NCI-H187 (cell line): ENCODE results near the gene GPR32.
A peak's percentile ranks its signal among the peaks of the same experiment; 100 is the strongest.
"Not testable (repeated sequence)": the region's sequence is repeated elsewhere in the genome, so short reads cannot be mapped to it uniquely, and the experiment has no call there.

ENCODE experiments used
- DNase-seq, 2 experiments: peaks; one replicate each; lab custom pipeline; 2025; lab: John Stamatoyannopoulos, UW

Gene GPR32, protein sequence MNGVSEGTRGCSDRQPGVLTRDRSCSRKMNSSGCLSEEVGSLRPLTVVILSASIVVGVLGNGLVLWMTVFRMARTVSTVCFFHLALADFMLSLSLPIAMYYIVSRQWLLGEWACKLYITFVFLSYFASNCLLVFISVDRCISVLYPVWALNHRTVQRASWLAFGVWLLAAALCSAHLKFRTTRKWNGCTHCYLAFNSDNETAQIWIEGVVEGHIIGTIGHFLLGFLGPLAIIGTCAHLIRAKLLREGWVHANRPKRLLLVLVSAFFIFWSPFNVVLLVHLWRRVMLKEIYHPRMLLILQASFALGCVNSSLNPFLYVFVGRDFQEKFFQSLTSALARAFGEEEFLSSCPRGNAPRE

DNA sequence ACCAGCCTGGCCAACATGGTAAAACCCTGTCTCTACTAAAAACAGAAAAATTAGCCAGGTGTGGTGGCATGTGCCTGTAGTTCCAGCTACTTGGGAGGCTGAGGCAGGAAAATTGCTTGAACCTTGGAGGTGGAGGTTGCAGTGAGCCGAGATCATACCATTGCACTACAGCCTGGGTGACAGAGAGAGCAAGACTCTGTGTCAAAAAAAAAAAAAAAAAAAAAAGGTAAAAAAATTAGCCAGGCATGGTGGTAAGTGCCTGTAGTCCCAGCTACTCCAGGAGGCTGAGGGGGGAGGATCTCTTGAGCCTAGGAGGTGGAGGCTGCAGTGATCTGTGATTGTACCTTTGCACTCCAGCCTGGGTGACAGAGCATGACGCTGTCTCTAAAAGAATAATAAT lies at the start of gene GPR32:
GPR32 (plus strand) TSS at position 301 of the 400 bp plus-strand sequence. CDS start 137 bp downstream, outside the sequence.
- not testable (repeated sequence) for DNase-seq

DNA sequence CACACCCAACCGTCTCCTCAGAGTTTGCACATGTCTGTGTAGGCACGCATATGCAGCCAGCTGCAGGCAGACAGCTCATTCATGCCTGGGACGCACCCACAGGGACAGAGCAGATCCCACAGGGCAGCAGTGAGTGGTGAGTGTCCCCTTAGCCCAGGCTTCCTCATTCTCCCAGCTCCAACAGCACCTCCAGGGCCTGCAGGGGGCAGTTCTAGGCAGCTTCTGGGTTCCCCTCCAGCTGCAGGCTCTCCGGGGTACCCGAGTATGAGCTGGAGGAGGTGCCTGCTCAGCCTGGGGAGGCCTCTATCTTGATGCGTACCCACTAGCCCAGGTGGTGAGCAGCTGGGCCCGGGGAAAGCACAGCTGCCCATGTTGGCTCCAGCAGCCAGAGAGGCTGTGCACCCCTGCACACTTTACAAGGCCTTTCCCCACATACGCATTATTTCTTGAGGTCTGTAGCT lies 49.3 kb upstream of the GPR32 start:
- DNase-seq, result no peak

DNA sequence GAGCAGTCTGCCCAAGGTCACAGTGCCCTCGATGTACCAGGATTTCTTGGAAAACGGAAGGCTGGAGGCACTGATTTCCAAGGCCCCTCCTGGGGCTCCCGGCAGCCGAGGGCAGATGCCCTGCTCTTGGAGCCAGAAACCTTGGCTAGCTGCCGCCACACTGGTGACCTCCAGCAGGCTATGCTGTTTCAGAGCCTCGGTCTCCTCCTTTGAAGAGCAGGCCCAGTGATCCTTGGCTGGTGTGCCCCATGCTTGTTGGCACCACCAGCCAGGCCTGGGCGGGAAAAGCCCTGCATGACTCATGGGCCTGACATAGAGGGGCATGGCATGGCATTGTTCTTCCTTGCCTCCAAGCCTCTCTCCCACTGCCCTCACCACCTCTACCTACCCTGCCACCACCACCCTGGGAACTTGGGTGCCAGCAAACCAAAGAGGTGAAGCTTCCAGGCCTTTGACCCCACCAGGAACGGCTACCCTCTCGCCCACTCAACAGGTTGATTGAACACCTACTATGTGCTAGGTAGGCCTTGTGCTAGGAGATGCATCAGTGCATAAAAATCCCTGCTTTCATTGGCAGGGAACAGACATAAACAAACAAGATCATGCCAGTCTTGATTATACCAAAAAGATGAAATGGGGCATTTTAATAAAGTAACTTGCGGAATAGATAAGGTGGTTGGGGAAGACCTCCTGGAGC lies 48.7 kb upstream of the GPR32 start:
- DNase-seq, result no peak

DNA sequence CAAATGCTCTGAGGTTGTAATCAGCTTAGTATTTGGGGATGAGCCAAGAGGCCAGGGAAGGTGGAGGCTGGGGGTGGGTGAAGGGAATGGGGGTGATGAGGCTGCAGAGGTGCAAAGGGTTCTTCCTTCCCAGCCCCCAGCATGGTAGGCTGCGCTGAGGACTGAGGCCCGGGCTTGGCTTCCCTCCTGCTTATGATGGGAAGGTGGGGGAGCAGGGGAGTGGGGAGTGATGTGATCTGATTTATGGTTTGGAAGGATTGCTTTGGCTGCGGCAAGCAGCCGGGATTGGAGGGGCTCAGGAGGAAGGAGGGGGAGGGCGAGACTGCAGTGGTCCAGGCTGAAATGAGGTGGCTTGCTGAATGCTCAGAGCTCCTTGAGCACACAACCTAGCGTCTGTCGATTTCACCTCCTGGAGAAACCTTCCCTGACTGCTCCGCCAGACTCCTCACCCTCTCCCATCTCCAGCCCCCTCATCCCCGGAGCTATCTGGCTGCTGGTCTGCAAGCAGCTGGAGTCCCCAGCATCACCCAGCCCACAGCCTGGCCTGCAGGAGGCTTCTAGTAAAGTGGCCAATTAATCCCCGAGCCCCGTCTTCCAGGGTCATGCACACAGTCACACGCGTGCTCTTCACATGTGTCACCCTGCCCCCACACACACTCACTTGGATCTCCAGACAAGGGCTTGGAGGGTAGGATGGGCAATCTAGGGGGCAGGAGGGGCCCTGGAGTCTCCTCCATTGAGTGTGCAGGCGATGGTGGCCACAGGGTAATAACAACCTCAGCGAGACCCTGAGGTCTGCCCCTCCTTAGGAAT lies 47.9 kb upstream of the GPR32 start:
- DNase-seq, result no peak

DNA sequence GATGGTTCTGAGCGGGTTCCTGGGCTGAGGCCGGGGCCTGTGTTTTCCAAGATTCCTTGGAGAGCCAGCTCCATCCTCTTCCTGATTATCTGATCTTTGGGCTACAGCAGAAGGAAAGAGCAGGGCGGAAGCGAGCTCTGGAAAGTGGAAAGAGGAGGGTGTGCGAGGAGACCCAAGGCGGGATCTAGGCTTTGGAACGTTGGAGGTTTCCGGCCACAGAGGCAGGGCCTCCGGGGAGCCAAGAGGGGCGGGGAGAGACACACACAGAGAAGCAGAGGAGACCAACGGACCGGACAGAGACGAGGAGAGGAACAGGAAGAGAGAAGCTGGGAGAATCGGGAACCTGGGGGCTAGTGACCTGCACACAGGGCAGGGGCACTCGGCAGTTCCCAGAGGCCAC lies 47.2 kb upstream of the GPR32 start, which contains the start of gene CLEC11A:
CLEC11A (plus strand) TSS at position 296 of the 400 bp plus-strand sequence. CDS start 162 bp downstream, outside the sequence.
- no peak for DNase-seq

DNA sequence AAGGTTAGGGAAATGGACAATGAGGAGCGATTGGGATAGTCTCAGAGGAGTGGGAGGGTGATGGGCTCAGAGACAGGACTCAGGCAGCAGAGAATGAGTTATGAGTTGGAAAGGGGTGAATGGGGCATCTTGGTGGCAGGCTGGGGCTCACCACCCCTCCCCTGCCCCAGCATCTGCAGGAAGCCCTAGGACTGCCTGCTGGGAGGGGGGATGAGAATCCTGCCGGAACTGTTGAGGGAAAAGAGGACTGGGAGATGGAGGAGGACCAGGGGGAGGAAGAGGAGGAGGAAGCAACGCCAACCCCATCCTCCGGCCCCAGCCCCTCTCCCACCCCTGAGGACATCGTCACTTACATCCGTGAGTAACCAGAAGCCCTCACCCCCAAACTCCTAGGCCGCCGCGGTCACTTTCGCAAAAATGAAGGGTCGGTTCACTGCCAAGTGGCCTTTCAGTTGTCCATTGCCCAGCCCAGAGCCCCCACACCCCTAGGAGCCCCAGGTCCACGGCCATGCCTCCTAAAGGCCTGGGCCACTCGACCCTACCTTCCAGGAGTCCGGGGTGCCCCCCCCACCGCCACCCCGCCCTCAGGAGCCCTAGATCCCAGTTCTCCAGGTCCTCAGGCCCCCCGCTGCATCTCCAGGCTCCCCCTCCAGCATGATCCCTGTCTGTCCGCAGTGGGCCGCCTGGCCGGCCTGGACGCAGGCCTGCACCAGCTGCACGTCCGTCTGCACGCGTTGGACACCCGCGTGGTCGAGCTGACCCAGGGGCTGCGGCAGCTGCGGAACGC lies 46.3 kb upstream of the GPR32 start:
- DNase-seq, result no peak

DNA sequence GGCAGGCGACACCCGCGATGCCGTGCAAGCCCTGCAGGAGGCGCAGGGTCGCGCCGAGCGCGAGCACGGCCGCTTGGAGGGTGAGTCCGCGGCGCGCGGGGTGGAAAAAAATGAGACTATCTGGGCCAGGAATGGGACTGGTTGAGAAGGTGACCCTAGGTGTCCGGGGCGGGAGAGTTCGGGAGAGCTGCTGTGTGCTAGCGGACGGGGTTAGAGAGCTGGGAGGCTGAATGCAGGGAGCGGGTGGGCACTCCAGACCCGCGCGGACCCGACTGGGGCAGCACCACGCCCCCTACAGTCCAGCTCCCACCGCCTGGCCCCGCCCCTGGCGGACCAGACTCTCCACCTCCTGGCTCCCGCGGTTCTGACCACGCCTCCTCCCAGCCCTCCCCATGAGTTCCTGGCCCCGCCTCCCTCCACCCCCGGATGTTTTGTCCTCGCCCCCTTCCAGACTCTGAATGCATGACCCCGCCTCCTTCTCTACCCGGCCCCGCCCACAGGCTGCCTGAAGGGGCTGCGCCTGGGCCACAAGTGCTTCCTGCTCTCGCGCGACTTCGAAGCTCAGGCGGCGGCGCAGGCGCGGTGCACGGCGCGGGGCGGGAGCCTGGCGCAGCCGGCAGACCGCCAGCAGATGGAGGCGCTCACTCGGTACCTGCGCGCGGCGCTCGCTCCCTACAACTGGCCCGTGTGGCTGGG lies 45.6 kb upstream of the GPR32 start:
- DNase-seq, result peak; percentile 80 to 93

DNA sequence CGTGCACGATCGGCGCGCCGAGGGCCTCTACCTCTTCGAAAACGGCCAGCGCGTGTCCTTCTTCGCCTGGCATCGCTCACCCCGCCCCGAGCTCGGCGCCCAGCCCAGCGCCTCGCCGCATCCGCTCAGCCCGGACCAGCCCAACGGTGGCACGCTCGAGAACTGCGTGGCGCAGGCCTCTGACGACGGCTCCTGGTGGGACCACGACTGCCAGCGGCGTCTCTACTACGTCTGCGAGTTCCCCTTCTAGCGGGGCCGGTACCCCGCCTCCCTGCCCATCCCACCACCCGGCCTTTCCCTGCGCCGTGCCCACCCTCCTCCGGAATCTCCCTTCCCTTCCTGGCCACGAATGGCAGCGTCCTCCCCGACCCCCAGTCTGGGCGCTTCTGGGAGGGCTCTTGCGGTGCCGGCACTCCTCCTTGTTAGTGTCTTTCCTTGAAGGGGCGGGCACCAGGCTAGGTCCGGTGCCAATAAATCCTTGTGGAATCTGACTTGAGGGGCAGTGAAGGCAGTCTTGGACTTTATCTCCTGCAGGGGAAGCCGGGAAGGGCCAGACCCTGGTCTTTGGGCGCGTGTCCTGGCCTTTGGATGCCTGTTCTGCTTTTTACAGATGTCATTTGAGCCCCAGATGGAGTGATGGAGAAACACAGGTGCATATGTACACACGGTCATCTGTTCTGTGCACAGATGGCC lies 44.9 kb upstream of the GPR32 start:
- no peak for DNase-seq

DNA sequence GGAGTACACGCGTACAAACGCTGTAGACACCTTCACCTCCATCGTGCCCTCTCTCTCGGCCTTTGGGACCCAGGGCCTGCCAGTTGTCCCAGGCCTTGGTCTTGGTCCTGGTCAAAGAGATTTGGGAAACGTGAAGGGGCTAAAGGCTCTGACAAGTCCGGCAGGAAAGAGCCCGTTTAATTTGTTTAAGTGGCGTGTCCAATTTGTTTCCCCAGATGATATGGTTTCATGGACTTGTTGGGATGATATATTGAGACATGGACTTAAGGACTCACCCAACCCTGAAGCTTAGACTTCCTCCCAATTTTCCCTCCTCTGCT lies 44.4 kb upstream of the GPR32 start:
- no peak for DNase-seq

DNA sequence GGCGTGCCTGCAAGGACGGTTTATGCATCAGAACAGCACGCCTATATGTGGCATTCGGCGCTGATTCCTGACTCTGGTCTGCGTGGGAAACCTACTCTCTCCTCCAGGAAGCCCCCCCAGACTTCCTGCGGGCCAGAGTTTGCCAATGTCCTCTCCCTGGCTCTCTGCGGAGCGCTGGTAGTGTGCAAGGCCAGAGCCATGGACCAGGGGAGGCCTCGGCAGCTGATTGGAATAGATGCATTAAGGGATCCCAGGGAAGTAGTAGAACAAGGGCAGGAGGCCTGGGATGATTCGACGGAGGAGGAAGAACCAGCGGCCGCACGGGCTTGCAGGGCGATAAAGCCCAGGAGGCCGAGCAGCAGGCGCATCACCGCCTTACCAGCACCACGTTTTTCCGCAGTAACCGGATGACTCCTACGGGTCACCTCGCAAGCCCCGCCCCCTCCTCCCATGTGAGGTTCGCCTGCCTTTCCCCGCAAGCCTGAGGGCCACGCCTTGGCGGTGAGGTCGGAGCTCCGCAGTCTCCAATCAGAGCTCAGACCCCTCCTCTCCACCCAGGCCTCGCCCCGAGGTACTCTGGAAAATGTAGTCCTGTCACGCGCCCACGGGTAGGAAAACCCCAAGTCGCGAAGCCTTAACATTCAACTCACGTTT lies 42.1 kb upstream of the GPR32 start:
- no peak for DNase-seq

DNA sequence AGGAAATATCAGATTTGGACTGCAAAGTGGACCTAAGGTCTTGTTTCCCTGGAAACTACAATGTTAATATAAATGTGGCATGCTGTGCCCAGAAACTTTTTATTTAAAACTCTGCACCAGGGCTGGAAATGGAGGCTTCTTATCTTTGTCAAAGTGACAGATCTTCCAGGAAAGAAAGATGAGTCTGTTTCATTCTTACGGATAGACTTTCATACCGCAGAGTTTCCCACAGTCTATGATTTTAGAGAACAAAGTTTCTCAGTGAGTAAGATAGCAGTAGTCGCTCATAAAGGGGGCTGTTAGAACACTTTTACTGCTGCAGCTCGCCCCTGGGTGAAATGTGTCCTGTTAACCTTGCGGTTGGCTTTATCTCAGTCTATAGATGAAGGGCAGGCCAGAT lies 40.4 kb upstream of the GPR32 start:
- no peak for DNase-seq

DNA sequence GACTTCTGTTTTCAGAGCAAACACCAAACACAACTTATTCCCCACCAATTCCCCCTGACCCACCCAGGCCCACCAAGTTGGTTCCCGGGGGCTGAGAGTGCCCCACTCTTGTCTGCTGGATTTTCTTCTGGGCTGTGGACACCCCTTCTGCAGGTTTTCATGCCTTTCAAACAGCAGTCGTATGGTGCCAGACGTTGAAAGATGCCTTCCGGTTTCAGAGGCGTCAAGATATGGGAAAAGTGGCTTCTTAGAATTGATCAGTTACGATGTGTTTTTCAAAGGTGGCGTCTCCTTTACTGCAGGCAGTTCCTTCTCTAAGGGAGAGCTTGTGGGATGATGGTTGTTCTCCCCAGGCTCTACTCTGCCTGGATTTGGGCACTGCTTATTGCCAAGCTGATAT lies 34.4 kb upstream of the GPR32 start:
- no peak for DNase-seq

DNA sequence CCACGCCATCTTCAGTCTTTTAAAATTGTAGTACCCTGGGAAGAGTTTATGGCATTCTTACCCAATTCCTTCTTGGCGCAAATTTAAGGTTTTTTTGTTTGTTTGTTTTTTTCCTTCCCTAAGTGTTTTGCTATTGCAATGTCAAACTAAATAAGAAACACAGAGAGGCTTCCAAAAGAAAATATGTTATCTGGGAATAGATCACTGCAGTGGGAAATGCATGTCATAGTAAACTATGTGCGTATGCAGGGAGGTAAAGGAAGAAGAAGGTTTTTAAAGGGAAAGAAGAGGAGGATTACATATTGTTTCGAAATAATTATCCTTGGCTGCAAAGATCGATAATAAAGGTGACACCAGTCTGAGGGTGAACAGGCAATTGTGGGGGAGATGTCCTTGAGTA lies 33.9 kb upstream of the GPR32 start:
- no peak for DNase-seq

DNA sequence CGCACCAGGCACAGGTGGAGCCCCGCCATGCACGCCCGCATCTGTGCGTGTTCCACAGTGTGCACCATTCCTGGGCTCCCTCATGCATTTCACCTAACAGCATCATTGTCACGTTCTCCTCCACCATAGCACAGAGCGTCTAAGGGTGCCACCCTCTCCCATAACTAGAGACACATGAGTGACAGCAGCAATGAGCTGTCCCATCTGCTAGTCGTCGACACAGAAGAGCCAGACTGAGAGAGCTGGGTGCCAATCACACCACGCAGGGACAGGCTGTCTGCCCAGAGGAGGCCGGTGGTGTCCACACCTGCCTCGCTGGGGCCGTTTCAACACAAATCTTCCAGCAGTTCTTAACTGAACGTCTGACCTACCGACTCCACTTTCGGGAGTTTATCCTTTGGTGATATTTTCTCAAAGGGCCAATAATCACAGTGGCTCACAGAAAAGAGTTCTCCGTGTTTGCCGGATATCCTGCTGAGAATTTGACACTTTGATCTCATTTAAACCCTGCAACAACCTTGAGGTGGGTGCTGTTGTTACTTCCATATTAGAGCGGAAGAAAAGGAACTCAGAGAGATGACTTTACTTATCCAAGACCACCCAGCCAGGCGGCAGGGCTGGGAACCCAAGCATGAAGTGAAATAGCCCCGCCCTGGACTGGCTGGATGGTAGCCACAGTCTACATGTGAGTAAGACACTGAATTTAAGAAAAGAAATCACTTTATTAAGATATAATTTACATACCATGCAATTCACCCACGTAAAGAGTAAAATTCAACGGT lies 30.9 kb upstream of the GPR32 start:
- DNase-seq, result no peak

DNA sequence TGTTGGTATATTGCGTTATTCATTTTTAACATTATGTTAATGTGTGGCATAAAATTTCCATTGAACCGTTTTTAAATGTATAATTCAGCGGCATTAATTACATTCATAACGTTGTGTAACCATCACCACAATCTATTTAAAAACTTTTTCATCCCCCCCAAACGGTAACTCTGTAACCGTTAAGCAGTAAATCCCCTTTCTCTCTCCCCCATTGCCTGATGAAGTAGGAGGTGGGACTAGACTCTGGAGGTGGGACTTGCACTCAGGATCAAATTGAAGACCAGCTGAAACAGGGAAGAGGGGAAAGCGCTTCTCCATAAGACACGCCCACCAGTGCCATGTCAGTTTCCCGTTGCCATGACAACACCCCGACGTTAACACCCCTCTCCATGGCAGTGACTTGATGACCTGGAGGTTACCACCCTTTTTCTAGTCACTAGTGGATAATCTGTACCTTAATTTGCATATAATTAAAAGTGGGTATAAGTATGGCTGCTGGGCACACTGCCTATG lies 30.3 kb upstream of the GPR32 start:
- no peak for DNase-seq

DNA sequence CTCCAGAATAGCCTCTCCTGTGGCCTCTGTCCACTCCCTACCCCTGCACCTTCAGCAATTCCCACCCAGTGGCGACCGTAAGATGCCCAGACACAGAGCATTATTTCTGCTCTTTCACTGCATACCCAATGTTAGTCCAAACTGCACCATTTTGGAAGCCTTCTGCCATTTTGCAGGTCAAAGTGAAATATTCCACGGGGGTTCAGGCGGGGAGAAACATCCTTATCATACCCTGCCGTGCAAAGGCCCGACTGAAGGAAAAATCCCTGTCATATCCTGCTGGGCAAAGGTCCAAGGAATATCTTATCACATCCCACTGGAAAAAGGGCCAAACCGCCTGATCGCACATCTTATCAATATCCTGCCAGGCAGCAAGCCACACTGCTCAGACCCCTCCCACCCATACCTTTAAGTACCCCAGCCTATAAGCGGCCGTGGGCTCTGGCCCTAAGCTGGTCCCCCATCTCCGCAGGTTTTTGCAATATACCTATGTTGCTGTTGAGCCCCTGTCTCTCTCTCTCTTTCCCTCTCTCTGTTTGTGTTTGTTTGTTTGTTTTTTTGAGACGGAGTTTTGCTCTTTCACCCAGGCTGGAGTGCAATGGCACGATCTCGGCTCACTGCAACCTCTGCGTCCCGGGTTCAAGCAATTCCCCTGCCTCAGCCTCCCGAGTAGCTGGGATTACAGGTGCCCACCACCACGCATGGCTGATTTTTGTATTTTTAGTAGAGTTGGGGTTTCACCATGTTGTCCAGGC lies 28.9 kb upstream of the GPR32 start:
- DNase-seq, result no peak

DNA sequence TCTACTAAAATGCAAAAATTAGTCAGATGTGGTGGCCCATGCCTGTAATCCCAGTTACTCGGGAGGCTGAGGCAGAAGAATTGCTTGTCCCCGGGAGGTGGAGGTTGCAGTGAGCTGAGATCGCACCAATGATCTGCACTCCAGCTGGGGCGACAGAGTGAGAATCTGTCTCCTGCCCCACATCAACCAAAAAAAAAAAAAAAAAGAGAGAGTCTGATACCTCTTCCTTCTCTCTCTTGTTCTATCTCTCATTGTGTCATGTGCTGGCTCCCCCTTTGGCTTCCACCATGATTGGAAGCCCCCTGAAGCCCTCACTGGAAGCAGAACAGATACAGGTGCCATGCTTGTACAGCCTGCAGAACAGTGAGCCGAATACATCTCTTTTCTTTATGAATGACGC lies 26.7 kb upstream of the GPR32 start:
- DNase-seq, result no peak

DNA sequence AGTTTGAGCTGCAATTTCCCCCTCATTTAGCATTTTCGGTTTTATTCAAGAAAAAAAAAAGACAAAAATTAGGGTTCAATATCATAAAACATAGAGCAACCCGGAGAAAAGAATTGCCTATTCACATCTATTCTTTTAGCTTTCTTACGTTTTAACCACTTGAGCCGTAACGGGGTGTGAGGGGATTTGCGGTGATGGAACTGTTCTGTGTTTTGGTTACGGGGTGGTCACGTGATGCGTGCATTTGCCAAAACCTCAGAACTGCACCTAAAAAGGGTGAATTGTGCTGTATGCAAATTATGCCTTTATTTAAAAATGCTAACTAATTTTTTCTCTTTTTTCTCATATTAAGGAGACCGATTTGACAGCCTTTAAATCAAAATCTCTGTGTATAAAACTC lies 25.0 kb upstream of the GPR32 start:
- no peak for DNase-seq
